PC-3 (cell line): ENCODE results near the gene IL21R. TPM values are rescaled to one million over a fixed set of nuclear protein-coding genes. Genes with fewer than 3 reads are reported as not detected.

Experiments used
- ATAC-seq: fragments of 200-7000 bp; cut with Tn5 transposase; 2 replicates; pipeline ENCODE4 v1.9.1; 2020; ENCODE audit warnings: mild to moderate bottlenecking, moderate library complexity
- BruUV-seq: library from RNA; stranded (reverse); fragments of 400-500 nt; replicated peaks from 2 replicates; lab custom pipeline; 2021; lab: Mats Ljungman, UMichigan
- CTCF ChIA-PET: fragments of 300-600 bp; sonication (Branson Sonifier 250); formaldehyde crosslinking; loops from one replicate; lab custom pipeline; 2022; ENCODE audit warnings: antibody characterized with exemption; lab: Charles Lee
- POLR2A ChIA-PET: fragments of 300-600 bp; sonication (Branson Sonifier 250); formaldehyde crosslinking; loops from one replicate; lab custom pipeline; 2022; ENCODE audit warnings: antibody characterized with exemption; ENCODE audit not compliant: unreplicated experiment; lab: Charles Lee
- DNase-seq: peaks from one replicate; pipeline ENCODE4 v3.0.0-alpha.2; 2015
- H2AFZ ChIP-seq: fragments of 300-600 bp; sonication (generic); 2 replicates; pipeline ENCODE4 v1.6.0; 2016; ENCODE audit warnings: antibody characterized with exemption, low read length
- H3F3A ChIP-seq: fragments of 300-600 bp; sonication (generic); one replicate; pipeline ENCODE4 v1.6.0; 2017; ENCODE audit warnings: antibody characterized with exemption, low read length, control low read depth, mild to moderate bottlenecking; ENCODE audit not compliant: unreplicated experiment
- H3K27ac ChIP-seq: fragments of 300-600 bp; sonication (generic); 2 replicates; pipeline ENCODE4 v1.5.1; 2016; ENCODE audit warnings: mild to moderate bottlenecking, low read length
- H3K27me3 ChIP-seq: fragments of 300-600 bp; sonication (generic); 2 replicates; pipeline ENCODE4 v1.6.1; 2016; ENCODE audit warnings: low read length, mixed read lengths
- H3K36me3 ChIP-seq: fragments of 300-600 bp; sonication (generic); 2 replicates; pipeline ENCODE4 v1.6.1; 2016; ENCODE audit warnings: low read depth, mixed run types, low read length, mixed read lengths
- H3K4me1 ChIP-seq: fragments of 300-600 bp; sonication (generic); 2 replicates; pipeline ENCODE4 v1.5.1; 2016; ENCODE audit warnings: low read length; ENCODE audit not compliant: insufficient read depth
- H3K4me2 ChIP-seq: fragments of 300-600 bp; sonication (generic); 2 replicates; pipeline ENCODE4 v1.6.0; 2016; ENCODE audit warnings: low read length
- H3K4me3 ChIP-seq: fragments of 300-600 bp; sonication (generic); 2 replicates; pipeline ENCODE4 v1.5.1; 2016; ENCODE audit warnings: mild to moderate bottlenecking, low read length, mixed read lengths
- H3K79me2 ChIP-seq: fragments of 300-600 bp; sonication (generic); 2 replicates; pipeline ENCODE4 v1.6.1; 2017; ENCODE audit warnings: low read length, mixed read lengths
- H3K9ac ChIP-seq: fragments of 300-600 bp; sonication (generic); 2 replicates; pipeline ENCODE4 v1.6.0; 2016; ENCODE audit warnings: mild to moderate bottlenecking, low read length
- H3K9me2 ChIP-seq: fragments of 300-600 bp; sonication (generic); replicated peaks from 2 replicates; pipeline ENCODE4 v1.6.1; 2016; ENCODE audit warnings: mixed run types, low read length, mixed read lengths
- H3K9me3 ChIP-seq: fragments of 300-600 bp; sonication (generic); 2 replicates; pipeline ENCODE4 v1.6.1; 2016; ENCODE audit warnings: low read length, mixed read lengths
- H4K20me1 ChIP-seq: fragments of 300-600 bp; sonication (generic); 2 replicates; pipeline ENCODE4 v1.6.1; 2016; ENCODE audit warnings: low read length, mixed read lengths
- EZH2 ChIP-seq: fragments of 300-600 bp; sonication (generic); IDR thresholded peaks from one replicate; pipeline ENCODE4 v1.6.1; 2017; ENCODE audit warnings: antibody characterized with exemption, mild to moderate bottlenecking, low read length; ENCODE audit not compliant: unreplicated experiment
- EZH2phosphoT487 ChIP-seq: fragments of 300-600 bp; sonication (generic); IDR thresholded peaks from 2 replicates; pipeline ENCODE4 v1.6.1; 2018; ENCODE audit warnings: mild to moderate bottlenecking, antibody characterized with exemption, low read length, borderline replicate concordance
- intact Hi-C: fragments of 100-400 bp; cut with micrococcal nuclease; formaldehyde crosslinking; loops from 2 replicates; pipeline ENCODE4 v1.9.0; 2023
- total RNA-seq: library from RNA; depleted of rRNA; stranded (reverse); fragments of >200 nt; gene quantifications from 2 replicates; pipeline ENCODE4 v1.2.3, GENCODE V29; 2014
- TF ChIP-seq, protein P1 (sequence below): fragments of 300-600 bp; sonication (generic); conservative IDR thresholded peaks from 2 replicates; pipeline ENCODE4 v1.5.1; 2017; ENCODE audit warnings: antibody characterized with exemption, low read depth, mild to moderate bottlenecking, low read length

IL21R gene
- total RNA-seq, 1 experiment from 2014 or later, result 0.55 TPM

DNA sequence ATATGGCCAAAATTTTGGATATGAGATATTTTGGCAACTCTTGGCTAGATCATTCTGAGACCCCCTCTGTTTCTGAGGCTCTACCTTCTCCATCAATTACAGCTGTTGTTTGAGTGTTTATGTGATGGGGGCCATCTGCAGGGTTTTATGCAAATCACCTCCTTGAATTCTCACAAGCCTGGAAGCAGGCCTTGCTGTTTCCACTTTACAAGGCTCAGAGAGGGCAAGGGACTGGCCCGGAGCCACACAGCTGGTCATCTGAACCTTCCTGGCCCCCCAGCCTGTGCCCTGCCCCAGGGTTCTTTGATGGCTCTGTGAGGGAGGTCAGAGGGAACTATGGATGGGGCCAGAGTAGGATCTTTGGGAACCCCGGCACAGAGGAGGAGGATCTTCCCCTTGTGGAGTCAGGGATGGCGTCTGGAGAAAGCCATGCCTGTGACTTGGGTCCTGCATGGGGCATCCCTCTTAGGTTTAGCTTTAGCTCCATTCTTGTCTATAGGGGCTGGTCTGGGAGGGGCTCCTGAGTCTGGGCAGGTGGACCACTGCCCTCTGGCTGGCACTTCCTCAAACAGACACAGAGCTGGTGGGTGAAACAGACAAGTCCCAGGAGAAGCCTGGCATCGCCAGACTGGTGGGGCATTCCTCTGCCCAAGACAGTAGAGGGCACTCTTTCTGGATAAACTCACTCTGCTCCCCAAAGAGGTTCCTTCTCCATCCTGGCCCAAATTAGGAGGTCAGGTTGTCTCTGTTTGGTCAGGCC, 26.2 kb downstream of the IL21R start:
- intact Hi-C loops, result no loop called here
- Histone ChIP-seq H3K79me2 (no peaks in the 10 kb centered on the region), H3K4me2 (no peak overlapping the region), H3K9me2 (no peaks in the 10 kb centered on the region), H3K9me3 (no peaks in the 10 kb centered on the region), H4K20me1 (no peaks in the 10 kb centered on the region), H3K4me1 (peaks cover 3% of the 10 kb centered on the region; the same call in 1 of the 2 replicates), H3K27me3 (no peaks in the 10 kb centered on the region), H3K27ac (no peak overlapping the region), H3K4me3 (no peak overlapping the region), H3K9ac (no peak overlapping the region), H3K36me3 (no peaks in the 10 kb centered on the region), H2AFZ (no peak overlapping the region), H3F3A (no peaks in the 10 kb centered on the region)
- POLR2A ChIA-PET, result no interaction called here
- no TSS peak for BruUV-seq
- TF ChIP-seq EZH2phosphoT487, result no peak
- TF ChIP-seq, protein P1, sequence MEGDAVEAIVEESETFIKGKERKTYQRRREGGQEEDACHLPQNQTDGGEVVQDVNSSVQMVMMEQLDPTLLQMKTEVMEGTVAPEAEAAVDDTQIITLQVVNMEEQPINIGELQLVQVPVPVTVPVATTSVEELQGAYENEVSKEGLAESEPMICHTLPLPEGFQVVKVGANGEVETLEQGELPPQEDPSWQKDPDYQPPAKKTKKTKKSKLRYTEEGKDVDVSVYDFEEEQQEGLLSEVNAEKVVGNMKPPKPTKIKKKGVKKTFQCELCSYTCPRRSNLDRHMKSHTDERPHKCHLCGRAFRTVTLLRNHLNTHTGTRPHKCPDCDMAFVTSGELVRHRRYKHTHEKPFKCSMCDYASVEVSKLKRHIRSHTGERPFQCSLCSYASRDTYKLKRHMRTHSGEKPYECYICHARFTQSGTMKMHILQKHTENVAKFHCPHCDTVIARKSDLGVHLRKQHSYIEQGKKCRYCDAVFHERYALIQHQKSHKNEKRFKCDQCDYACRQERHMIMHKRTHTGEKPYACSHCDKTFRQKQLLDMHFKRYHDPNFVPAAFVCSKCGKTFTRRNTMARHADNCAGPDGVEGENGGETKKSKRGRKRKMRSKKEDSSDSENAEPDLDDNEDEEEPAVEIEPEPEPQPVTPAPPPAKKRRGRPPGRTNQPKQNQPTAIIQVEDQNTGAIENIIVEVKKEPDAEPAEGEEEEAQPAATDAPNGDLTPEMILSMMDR, result peak; percentile 38
- no peak for DNase-seq
- CTCF ChIA-PET, result no interaction called here
- no peak for ATAC-seq

- H3K9me3 ChIP-seq, result no peaks in the 10 kb centered on the region
- H3F3A ChIP-seq, result no peaks in the 10 kb centered on the region
- POLR2A ChIA-PET, result no interaction called here
- DNase-seq (no peak), ATAC-seq (no peak)
- intact Hi-C loops, result no loop called here
- no peak overlapping the region for H3K4me2 ChIP-seq
- H3K79me2 ChIP-seq, result no peaks in the 10 kb centered on the region
- H3K27ac ChIP-seq, result no peak overlapping the region
- no peak overlapping the region for H2AFZ ChIP-seq
- no peak for TF ChIP-seq EZH2
- TF ChIP-seq, protein P1, result no peak
- no peak for TF ChIP-seq EZH2phosphoT487
- H3K27me3 ChIP-seq, result no peaks in the 10 kb centered on the region
- CTCF ChIA-PET, result no interaction called here
- no peak overlapping the region for H3K4me3 ChIP-seq
- H3K9me2 ChIP-seq, result no peaks in the 10 kb centered on the region
- peaks cover 3% of the 10 kb centered on the region; the same call in 1 of the 2 replicates for H3K4me1 ChIP-seq
- BruUV-seq, result no TSS peak
- no peaks in the 10 kb centered on the region for H4K20me1 ChIP-seq
- no peak overlapping the region for H3K9ac ChIP-seq
- no peaks in the 10 kb centered on the region for H3K36me3 ChIP-seq
Observed at GRCh38 chr16:27429330-27429871, 27.4 kb downstream of the IL21R start.

DNA sequence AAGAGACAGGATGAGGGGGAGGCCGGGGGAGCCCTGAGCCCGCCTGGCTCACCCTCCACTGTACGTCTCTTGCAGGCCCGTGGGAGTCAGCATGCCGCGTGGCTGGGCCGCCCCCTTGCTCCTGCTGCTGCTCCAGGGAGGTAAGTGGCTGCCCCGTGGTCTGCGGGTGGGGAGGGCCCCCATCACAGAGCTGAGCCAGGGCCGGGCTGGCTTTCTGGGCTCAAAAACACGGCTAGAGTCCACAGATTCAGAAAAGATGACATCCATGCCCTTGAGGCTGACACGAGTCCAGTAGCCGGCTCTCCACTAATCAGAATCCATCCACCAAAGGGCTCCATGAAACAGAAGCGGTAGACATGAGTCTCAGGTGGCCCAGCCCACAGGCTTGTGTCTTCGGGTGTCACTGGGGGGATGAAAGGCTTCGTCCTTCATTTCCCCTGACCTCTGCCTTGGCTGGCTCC, 28.0 kb downstream of the IL21R start:
- H3K9ac ChIP-seq, result no peak overlapping the region
- no peaks in the 10 kb centered on the region for H3K9me3 ChIP-seq
- H3K27me3 ChIP-seq, result no peaks in the 10 kb centered on the region
- DNase-seq (no peak), ATAC-seq (no peak)
- no peaks in the 10 kb centered on the region for H4K20me1 ChIP-seq
- H3K4me3 ChIP-seq, result no peak overlapping the region
- H3K4me2 ChIP-seq, result no peak overlapping the region
- TF ChIP-seq, protein P1, result no peak
- TF ChIP-seq EZH2 (no peak), EZH2phosphoT487 (no peak)
- BruUV-seq, result no TSS peak
- H3K79me2 ChIP-seq, result no peaks in the 10 kb centered on the region
- no peaks in the 10 kb centered on the region for H3K36me3 ChIP-seq
- H3F3A ChIP-seq, result no peaks in the 10 kb centered on the region
- ChIA-PET CTCF (no interaction called here), POLR2A (no interaction called here)
- intact Hi-C loops, result no loop called here
- H3K4me1 ChIP-seq, result peaks cover 3% of the 10 kb centered on the region; the same call in 1 of the 2 replicates
- no peaks in the 10 kb centered on the region for H3K9me2 ChIP-seq
- H3K27ac ChIP-seq, result no peak overlapping the region
- H2AFZ ChIP-seq, result no peak overlapping the region
